Chondrocyte (in vitro differentiated cells): ENCODE measurements around the gene OPALIN. TPM values are rescaled to one million over a fixed set of nuclear protein-coding genes. Genes with fewer than 3 reads are reported as not detected.

Experiments
- DNase-seq: peaks from one replicate; pipeline ENCODE4 v3.0.0; 2021; ENCODE audit warnings: mixed read lengths, low spot score
- H3K27ac Mint-ChIP-seq: one replicate; pipeline ENCODE4 v1.8.0; 2021; ENCODE audit warnings: mild to moderate bottlenecking, moderate library complexity, mixed read lengths; ENCODE audit not compliant: unreplicated experiment
- H3K27me3 Mint-ChIP-seq: 2 replicates; pipeline ENCODE4 v1.8.0; 2021; ENCODE audit warnings: low read depth, mixed read lengths
- H3K36me3 Mint-ChIP-seq: 2 replicates; pipeline ENCODE4 v1.8.0; 2021; ENCODE audit warnings: low read depth, mixed read lengths
- H3K4me1 Mint-ChIP-seq: 2 replicates; pipeline ENCODE4 v1.8.0; 2021; ENCODE audit warnings: low read depth, mild to moderate bottlenecking, mixed read lengths
- H3K4me3 Mint-ChIP-seq: one replicate; pipeline ENCODE4 v1.8.0; 2021; ENCODE audit warnings: mild to moderate bottlenecking, moderate library complexity, mixed read lengths; ENCODE audit not compliant: unreplicated experiment
- H3K9me3 Mint-ChIP-seq: 2 replicates; pipeline ENCODE4 v1.8.0; 2021; ENCODE audit warnings: low read depth, mixed read lengths
- total RNA-seq: library from RNA; stranded (reverse); gene quantifications from 3 replicates; pipeline ENCODE4 v1.2.1, GENCODE V29; 2021
- TF ChIP-seq, protein P1 (sequence below): fragments of 200-600 bp; sonication (generic); IDR thresholded peaks from 2 replicates; pipeline ENCODE4 v1.5.0; 2021; ENCODE audit warnings: antibody characterized with exemption, mild to moderate bottlenecking, moderate library complexity

The OPALIN gene
- total RNA-seq, 1 donor from 2014 or later, result not detected

DNA sequence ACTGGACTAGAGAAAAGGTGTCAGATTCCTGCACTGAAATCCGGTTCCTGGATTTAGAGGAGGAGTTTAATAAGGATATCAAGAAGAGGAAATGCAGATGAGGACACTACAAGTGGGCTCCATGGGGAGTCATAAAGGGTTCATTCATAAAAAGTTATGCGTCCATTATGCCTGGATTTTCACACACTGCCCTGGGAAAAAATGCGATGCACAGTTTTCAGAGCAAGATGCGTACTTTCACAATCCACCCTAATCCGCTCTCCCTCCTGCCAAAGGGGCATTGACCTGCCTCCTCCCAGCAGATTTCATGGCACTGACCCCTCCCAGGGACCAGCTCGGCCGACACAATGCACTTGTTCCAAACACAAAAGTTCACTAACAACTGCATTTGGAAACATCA lies 42.2 kb upstream of the OPALIN start:
- Mint-ChIP-seq H3K4me1 (no peaks in the 10 kb centered on the region), H3K27ac (no peak overlapping the region), H3K9me3 (no peaks in the 10 kb centered on the region), H3K36me3 (no peaks in the 10 kb centered on the region), H3K4me3 (no peak overlapping the region), H3K27me3 (peaks cover 60% of the 10 kb centered on the region)
- no peak for DNase-seq
- TF ChIP-seq, protein P1, sequence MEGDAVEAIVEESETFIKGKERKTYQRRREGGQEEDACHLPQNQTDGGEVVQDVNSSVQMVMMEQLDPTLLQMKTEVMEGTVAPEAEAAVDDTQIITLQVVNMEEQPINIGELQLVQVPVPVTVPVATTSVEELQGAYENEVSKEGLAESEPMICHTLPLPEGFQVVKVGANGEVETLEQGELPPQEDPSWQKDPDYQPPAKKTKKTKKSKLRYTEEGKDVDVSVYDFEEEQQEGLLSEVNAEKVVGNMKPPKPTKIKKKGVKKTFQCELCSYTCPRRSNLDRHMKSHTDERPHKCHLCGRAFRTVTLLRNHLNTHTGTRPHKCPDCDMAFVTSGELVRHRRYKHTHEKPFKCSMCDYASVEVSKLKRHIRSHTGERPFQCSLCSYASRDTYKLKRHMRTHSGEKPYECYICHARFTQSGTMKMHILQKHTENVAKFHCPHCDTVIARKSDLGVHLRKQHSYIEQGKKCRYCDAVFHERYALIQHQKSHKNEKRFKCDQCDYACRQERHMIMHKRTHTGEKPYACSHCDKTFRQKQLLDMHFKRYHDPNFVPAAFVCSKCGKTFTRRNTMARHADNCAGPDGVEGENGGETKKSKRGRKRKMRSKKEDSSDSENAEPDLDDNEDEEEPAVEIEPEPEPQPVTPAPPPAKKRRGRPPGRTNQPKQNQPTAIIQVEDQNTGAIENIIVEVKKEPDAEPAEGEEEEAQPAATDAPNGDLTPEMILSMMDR, result no peak

DNA sequence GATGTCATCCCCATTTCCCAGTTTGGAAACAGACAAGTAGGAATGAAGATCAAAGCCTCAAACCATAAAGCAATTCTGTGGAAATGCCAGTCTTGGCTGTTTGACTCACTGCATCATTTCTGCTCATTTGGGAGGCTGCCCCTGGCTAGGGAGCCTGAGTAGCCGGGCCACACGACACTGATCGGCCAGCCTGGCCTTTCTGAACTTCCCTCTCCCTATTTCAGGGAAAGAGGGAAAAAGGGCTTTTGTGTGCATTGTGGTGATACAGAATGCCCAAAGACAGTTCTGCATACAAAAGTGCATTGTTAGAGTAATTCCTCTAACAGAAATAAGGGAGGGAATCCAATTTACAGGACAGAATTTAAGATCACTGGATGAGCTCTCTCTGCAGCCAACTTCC lies 41.7 kb upstream of the OPALIN start:
- no peaks in the 10 kb centered on the region for H3K9me3 Mint-ChIP-seq
- TF ChIP-seq, protein P1, result no peak
- H3K4me3 Mint-ChIP-seq, result no peak overlapping the region
- no peak for DNase-seq
- no peaks in the 10 kb centered on the region for H3K36me3 Mint-ChIP-seq
- H3K27me3 Mint-ChIP-seq, result peaks cover 57% of the 10 kb centered on the region
- no peaks in the 10 kb centered on the region for H3K4me1 Mint-ChIP-seq
- H3K27ac Mint-ChIP-seq, result no peak overlapping the region

DNA sequence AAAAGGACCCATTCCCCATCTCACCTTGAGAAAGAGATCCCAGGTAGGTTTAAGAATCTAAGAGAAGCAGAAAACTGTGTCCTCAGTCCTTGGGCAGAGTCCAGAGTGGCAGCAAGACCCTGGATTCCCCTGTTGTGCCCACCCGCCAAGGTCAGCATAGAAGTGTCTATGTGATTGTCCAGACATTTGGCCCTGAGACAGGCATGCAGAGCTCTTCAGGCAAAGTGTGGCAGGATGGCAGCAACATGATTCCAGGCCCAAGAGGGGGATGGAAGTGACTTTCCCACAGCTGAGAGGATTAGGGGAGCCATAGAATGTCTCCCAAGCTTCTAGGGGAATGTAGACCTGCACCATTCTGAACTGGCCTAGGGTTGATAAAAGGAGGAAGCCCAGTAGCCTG lies 39.1 kb upstream of the OPALIN start:
- no peak for DNase-seq
- Mint-ChIP-seq H3K4me1 (no peaks in the 10 kb centered on the region), H3K4me3 (no peak overlapping the region), H3K9me3 (no peaks in the 10 kb centered on the region), H3K27me3 (peaks cover 57% of the 10 kb centered on the region), H3K36me3 (no peaks in the 10 kb centered on the region), H3K27ac (no peak overlapping the region)
- TF ChIP-seq, protein P1, result no peak

DNA sequence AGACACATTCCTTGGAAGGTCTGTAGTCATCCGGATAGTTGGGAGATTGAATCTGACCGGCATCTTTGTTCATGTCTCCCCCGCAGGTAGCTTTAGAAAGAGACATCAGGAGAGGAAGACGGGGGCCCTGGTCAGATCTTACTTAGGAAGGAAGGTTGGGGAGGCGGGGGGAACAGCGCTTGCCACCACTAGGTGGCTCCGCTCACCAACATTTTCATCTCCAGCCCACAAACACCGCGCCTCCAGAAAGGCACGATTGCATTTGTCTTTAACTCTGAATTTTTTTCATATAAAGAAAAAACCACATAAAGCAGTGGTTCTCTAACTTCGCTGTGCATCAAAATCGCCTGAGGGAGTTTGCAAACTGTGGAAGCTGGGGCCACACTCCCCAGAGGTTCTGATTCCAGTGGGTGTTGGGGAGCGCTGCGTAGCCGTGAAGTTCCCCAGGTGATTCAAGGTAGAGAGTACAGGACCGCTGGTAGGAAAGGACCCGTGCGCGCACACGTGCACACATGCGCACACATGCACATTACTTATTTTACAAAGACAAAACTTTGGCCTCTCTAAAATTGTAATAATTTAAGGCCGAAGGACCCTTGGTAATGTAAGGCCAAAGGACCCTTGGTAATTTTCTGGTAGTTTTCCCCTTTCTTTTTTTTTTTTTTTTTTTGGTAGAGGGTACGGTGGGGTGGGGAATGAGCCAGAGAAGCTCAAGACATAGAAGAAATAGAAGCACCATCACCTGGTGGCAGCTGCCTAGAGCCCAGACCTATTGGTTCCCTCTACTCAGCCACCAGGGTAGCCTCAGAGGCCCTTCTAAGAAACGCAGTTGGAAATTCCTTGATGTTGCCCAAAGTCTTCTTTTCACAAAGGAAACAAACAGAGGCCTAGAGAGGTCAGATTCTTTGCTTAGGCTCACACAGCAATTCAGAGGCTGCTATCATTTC lies 37.4 kb upstream of the OPALIN start:
- Mint-ChIP-seq H3K27ac (no peak overlapping the region), H3K4me3 (no peak overlapping the region), H3K27me3 (peaks cover 44% of the 10 kb centered on the region), H3K9me3 (no peaks in the 10 kb centered on the region), H3K4me1 (no peaks in the 10 kb centered on the region), H3K36me3 (peaks cover 2% of the 10 kb centered on the region)
- TF ChIP-seq, protein P1, result peak; percentile 92
- no peak for DNase-seq

DNA sequence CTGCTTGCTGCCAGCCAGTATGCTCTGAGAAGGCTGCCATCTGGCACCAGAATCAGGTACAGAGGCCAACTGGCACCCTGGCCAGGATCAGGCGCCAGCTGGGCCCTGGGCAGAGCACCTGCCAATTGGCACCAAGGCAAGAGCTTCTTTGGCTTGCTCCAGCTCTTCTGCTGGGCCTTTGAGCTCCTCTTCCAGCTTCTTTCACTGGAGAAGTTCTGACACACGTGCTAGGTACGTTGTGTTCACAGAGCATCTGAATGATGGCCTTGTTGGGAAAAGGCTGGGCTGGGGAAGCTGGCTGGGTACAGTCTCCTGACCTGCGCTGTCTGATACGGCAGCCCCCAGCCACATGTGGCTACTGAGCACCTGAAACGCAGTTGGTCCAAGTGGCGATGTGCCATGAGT lies 31.7 kb upstream of the OPALIN start:
- peak; percentile 47 for DNase-seq
- peaks cover 2% of the 10 kb centered on the region for H3K36me3 Mint-ChIP-seq
- H3K9me3 Mint-ChIP-seq, result no peaks in the 10 kb centered on the region
- no peak overlapping the region for H3K4me3 Mint-ChIP-seq
- TF ChIP-seq, protein P1, result no peak
- H3K27me3 Mint-ChIP-seq, result peaks cover 14% of the 10 kb centered on the region
- no peak overlapping the region for H3K27ac Mint-ChIP-seq
- H3K4me1 Mint-ChIP-seq, result peaks cover 15% of the 10 kb centered on the region
